ENCODE data around the gene TMA16. TPM values are rescaled to one million over a fixed set of nuclear protein-coding genes. Genes with fewer than 3 reads are reported as not detected.
"Not testable (repeated sequence)": the region's sequence is repeated elsewhere in the genome, so short reads cannot be mapped to it uniquely, and the experiment has no call there.

TMA16 gene
- 10 to 100 TPM; 36.2 to 42.1 (median 38.7) TPM for polyA plus RNA-seq (ENCODE audit: insufficient read length in 4 of 4)

- DNase-seq (ENCODE audit: low read depth in 4 of 4, low spot score in 3 of 4) = peak; percentile 73 to 87 (median 80)
Measured at GRCh38 chr4:163494360-163495241, at the start of gene TMA16. TSS of gene TMA16 (plus strand) at chr4:163494690. CDS start at chr4:163494802, 112 bp downstream.

- DNase-seq (ENCODE audit: low read depth in 4 of 4, low spot score in 3 of 4) = not testable (repeated sequence)
Measured at GRCh38 chr4:163447023-163447422, 47.5 kb upstream of the TMA16 start.

- DNase-seq (ENCODE audit: low read depth in 4 of 4, low spot score in 3 of 4) = no peak
Measured at GRCh38 chr4:163447481-163447880, 47.0 kb upstream of the TMA16 start.

- no peak for DNase-seq (ENCODE audit: low read depth in 4 of 4, low spot score in 3 of 4)
Measured at GRCh38 chr4:163448540-163449203, 45.8 kb upstream of the TMA16 start.

GRCh38 chr4:163462556-163462955, 31.9 kb upstream of the TMA16 start:
- DNase-seq (ENCODE audit: low read depth in 4 of 4, low spot score in 3 of 4) = no peak

GRCh38 chr4:163467082-163467770, 27.3 kb upstream of the TMA16 start:
- DNase-seq (ENCODE audit: low read depth in 4 of 4, low spot score in 3 of 4) = no peak

- no peak for DNase-seq (ENCODE audit: low read depth in 4 of 4, low spot score in 3 of 4)
Measured at GRCh38 chr4:163470391-163470790, 24.1 kb upstream of the TMA16 start.

- no peak for DNase-seq (ENCODE audit: low read depth in 4 of 4, low spot score in 3 of 4)
Measured at GRCh38 chr4:163473130-163473529, 21.4 kb upstream of the TMA16 start.

- no peak for DNase-seq (ENCODE audit: low read depth in 4 of 4, low spot score in 3 of 4)
Measured at GRCh38 chr4:163473576-163473975, 20.9 kb upstream of the TMA16 start, which contains the start of gene TKTL2. TSS of gene TKTL2 (minus strand) at chr4:163473754. CDS start at chr4:163473734, 20 bp downstream.

- DNase-seq (ENCODE audit: low read depth in 4 of 4, low spot score in 3 of 4) = no peak
Measured at GRCh38 chr4:163474027-163474426, 20.5 kb upstream of the TMA16 start.

GRCh38 chr4:163476761-163477438, 17.6 kb upstream of the TMA16 start:
- no peak for DNase-seq (ENCODE audit: low read depth in 4 of 4, low spot score in 3 of 4)

GRCh38 chr4:163482190-163482589, 12.3 kb upstream of the TMA16 start:
- no peak for DNase-seq (ENCODE audit: low read depth in 4 of 4, low spot score in 3 of 4)

GRCh38 chr4:163484906-163485305, 9.6 kb upstream of the TMA16 start:
- DNase-seq (ENCODE audit: low read depth in 4 of 4, low spot score in 3 of 4) = peak in 2 of 4 donors; percentile 21 to 24

- no peak for DNase-seq (ENCODE audit: low read depth in 4 of 4, low spot score in 3 of 4)
Measured at GRCh38 chr4:163485589-163485988, 8.9 kb upstream of the TMA16 start.

GRCh38 chr4:163486321-163486720, 8.2 kb upstream of the TMA16 start:
- no peak for DNase-seq (ENCODE audit: low read depth in 4 of 4, low spot score in 3 of 4)

GRCh38 chr4:163489929-163490328, 4.6 kb upstream of the TMA16 start:
- no peak for DNase-seq (ENCODE audit: low read depth in 4 of 4, low spot score in 3 of 4)

- DNase-seq (ENCODE audit: low read depth in 4 of 4, low spot score in 3 of 4) = no peak
Measured at GRCh38 chr4:163492951-163493504, 1.5 kb upstream of the TMA16 start.

- no peak for DNase-seq (ENCODE audit: low read depth in 4 of 4, low spot score in 3 of 4)
Measured at GRCh38 chr4:163493643-163494359, 689 bp upstream of the TMA16 start.

GRCh38 chr4:163495900-163496299, 1.4 kb downstream of the TMA16 start:
- no peak for DNase-seq (ENCODE audit: low read depth in 4 of 4, low spot score in 3 of 4)

- DNase-seq (ENCODE audit: low read depth in 4 of 4, low spot score in 3 of 4) = peak in 1 of 4 donors; percentile 12
Measured at GRCh38 chr4:163500586-163500985, 6.1 kb downstream of the TMA16 start.
